ENCODE results near the gene KSR2. TPM values are rescaled to one million over a fixed set of nuclear protein-coding genes. Genes with fewer than 3 reads are reported as not detected.
"Not testable (repeated sequence)": the region's sequence is repeated elsewhere in the genome, so short reads cannot be mapped to it uniquely, and the experiment has no call there.

The KSR2 gene
- total and polyA plus RNA-seq, 2 of the 4 experiments (the other 2 are of a cell fraction): not detected

DNA sequence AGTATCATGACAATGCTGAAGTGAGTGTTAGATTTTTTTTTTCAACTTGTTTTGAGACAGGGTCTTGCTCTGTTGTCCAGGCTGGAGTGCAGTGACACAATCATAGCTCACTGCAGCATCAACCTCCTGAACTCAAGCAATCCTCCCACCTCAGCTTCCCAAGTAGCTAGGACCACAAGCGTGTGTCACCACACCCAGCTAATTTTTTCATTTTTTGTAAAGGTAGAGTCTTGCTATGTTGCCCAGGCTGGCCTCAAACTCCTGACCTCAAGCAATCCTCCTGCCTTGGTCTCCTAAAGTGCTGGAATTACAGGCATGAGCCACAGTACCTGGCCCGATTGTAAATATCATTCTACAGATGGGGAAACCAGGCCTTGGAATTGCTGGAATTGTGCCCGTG lies 94.6 kb downstream of the KSR2 start:
- H2BK15ac ChIP-seq (ENCODE audit: low read depth, low read length); H2AK9ac ChIP-seq (replicated peaks; ENCODE audit: low read depth, low read length, poor library complexity); H3K4me3 ChIP-seq (ENCODE audit: insufficient read depth, low read depth, low read length); H3K36me3 ChIP-seq (ENCODE audit: control insufficient read depth, insufficient read depth, low read length); H3K56ac ChIP-seq (ENCODE audit: extremely low read depth, insufficient read depth, low read length); DNase-seq; H3K27me3 ChIP-seq (ENCODE audit: control insufficient read depth, insufficient read depth, low read length); H3K4me1 ChIP-seq (ENCODE audit: control insufficient read depth, insufficient read depth, low read length); H3K27ac ChIP-seq (ENCODE audit: insufficient read depth, low read length); H4K8ac ChIP-seq (ENCODE audit: low read depth in 2 of 2, low read length in 2 of 2); POLR2A ChIA-PET (ENCODE audit: unreplicated experiment); H2AFZ ChIP-seq (replicated peaks; ENCODE audit: low read length, poor library complexity); H3K9me3 ChIP-seq (ENCODE audit: control insufficient read depth, insufficient read depth, low read length); H3K4ac ChIP-seq (ENCODE audit: low read depth, low read length); H4K5ac ChIP-seq (ENCODE audit: low read depth, low read length); H3K18ac ChIP-seq (ENCODE audit: low read depth, low read length); H3K9me1 ChIP-seq (ENCODE audit: insufficient read depth, low read length); H3K9ac ChIP-seq (ENCODE audit: low read depth, low read length); H2BK5ac ChIP-seq (ENCODE audit: low read depth, low read length, poor library complexity, severe bottlenecking); H2BK120ac ChIP-seq (ENCODE audit: low read depth, low read length); H2BK20ac ChIP-seq (ENCODE audit: low read depth, low read length); H3K14ac ChIP-seq (replicated peaks; ENCODE audit: low read depth, low read length); H3K79me1 ChIP-seq (ENCODE audit: low read depth in 1 of 2, low read length in 2 of 2); H4K20me1 ChIP-seq (ENCODE audit: insufficient read depth, low read length); ATAC-seq (ENCODE audit: low read depth); H3K23ac ChIP-seq (ENCODE audit: low read depth, low read length); H4K91ac ChIP-seq (ENCODE audit: insufficient read depth, low read depth, low read length); H3K4me2 ChIP-seq (ENCODE audit: low read depth, low read length); dilution Hi-C loops (cut with HindIII; ENCODE audit: low sequenced_read_pairs, unreplicated experiment); H2AK5ac ChIP-seq (ENCODE audit: low read depth, low read length); BruUV-seq (replicated peaks): not testable (repeated sequence)
- intact Hi-C loops (cut with micrococcal nuclease) (loop anchor here (2.0 kb wide), 1 partner anchor 263 kb away; the partner anchor contains the start of gene PEBP1), in situ Hi-C loops (cut with MboI; ENCODE audit: low sequenced_read_pairs) (loop anchor here (10.0 to 25.0 kb wide), 2 partner anchors 141 to 263 kb away; partner anchors contain the start of genes PEBP1 and RFC5)
- WGBS, 2 experiments (ENCODE audit: extremely low coverage in 2 of 2, insufficient read length in 1 of 2): 25% methylated on average over 1 of the region's 3 CpGs; no CpG with 5 or more reads in 1 of the 2 experiments
- CTCF ChIA-PET: interaction anchor here (0.6 to 1.8 kb wide), 8 partner anchors 17 to 1750 kb away, joined by 3 to 10 read pairs (median 4); no protein-coding TSS in a partner anchor

Measured in IMR-90 (cell line).